HG02938 (cell line): ENCODE data around the gene RORB.

ENCODE experiments used
- ATAC-seq: cut with Tn5 transposase; IDR thresholded peaks from one replicate; pipeline ENCODE4 v1.9.1; 2021; ENCODE audit warnings: mild to moderate bottlenecking, moderate library complexity; ENCODE audit not compliant: unreplicated experiment

Gene RORB

GRCh38 chr9:74496819-74497747 is at the start of gene RORB:
TSS of gene RORB (plus strand) at chr9:74497335. CDS start at chr9:74497977, 642 bp downstream.
- peak; percentile 51 for ATAC-seq

- ATAC-seq, result no peak
Observed at GRCh38 chr9:74447451-74448193, 49.5 kb upstream of the RORB start.

GRCh38 chr9:74449060-74449459 is 48.1 kb upstream of the RORB start:
- no peak for ATAC-seq

DNA sequence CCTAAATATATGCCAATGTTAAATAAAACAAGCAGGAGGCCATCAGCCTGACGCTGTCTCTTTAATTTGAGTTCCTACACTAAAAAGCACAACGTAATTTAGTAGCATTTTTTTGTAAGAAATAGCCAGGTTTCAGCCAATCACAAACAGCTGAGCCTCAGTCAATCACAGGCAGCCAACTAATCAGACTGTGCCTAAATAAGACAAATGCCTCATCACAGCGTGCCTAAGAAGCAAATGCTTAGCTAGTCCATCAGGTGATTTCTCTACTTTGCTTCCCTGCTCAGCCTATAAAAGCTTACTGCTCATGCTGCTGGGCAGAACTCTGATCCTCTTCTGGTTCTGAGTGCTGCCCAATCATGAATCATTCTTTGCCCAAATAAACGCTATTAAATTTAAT is 38.3 kb upstream of the RORB start:
- no peak for ATAC-seq

GRCh38 chr9:74463825-74464224 is 33.3 kb upstream of the RORB start:
- ATAC-seq, result no peak

DNA sequence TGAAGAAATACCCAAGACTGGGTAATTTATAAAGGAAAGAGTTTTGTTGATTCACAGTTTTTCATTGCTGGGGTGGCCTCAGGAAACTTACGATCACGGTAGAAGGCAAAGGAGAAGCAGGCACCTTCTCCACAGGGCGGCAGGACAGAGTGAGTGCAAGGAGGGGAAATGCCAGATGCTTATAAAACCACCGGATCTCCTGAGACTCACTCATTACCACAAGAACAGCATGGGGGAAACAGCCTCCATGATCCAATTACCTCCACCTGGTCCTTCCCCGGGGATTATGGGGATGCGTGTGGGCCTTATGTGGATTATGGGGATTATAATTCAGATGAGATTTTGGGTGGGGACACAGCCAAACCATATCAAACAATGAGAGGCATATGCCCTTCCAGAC is 18.5 kb upstream of the RORB start:
- no peak for ATAC-seq

DNA sequence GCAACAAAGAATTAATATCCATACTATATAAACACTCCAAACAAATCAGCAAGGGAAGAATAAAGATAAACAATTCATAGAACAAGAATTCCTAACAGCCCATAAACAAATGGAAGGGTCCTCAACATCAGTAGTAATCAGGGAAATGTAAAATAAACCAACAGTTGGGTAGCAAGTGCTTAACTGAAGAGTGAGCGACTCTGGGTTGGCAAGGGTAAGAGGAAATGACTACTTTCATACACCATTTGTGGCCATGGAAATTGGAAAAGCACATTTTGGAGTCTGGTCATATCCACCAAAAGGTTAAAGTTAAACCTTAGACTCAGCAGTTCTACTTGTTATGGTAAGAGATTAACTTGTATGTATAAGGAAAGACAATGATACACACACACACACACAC is 17.4 kb upstream of the RORB start:
- no peak for ATAC-seq

DNA sequence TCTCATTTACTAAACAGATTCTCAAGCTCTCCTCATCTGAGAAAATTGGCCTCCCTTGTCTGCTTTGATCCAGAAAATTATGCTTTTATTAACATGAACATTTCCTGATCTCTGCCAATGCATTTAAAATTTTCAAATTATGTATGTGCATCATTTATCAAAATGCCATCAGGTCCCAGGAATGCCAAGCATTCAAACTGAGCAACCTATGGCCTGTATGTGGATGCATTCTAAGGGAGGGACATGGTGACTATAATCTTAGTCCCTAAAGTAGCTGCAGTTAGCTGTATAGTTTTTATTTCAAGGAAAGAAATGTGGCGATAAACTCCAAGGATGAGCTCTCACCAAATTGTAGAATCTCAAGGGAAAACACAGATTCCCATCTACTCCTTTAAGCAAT is 9.7 kb upstream of the RORB start:
- ATAC-seq, result no peak

GRCh38 chr9:74493512-74493911 is 3.6 kb upstream of the RORB start:
- ATAC-seq, result no peak

DNA sequence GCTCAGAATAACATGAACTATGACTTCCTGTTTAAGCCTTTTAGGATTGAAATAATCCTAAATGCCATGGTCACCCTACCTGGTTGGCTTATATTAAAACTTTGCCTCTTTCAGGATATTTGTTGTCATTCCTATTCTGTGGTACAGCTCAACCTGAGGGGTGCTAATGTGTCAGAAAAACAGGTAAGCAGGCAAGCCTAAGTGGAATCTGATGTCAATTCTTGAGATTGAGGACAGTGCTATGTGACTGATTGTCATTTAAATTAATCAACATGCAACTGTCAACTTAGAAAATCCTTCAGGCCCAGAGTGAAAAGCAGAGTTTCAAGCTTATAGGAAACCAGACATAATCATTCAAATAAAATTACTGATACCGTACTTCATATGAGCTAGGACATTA is 2.6 kb upstream of the RORB start:
- no peak for ATAC-seq

- peak; percentile 28 for ATAC-seq
Observed at GRCh38 chr9:74496406-74496805, 729 bp upstream of the RORB start.

- ATAC-seq, result no peak
Observed at GRCh38 chr9:74497748-74498620, 849 bp downstream of the RORB start.

- no peak for ATAC-seq
Observed at GRCh38 chr9:74498621-74499095, 1.5 kb downstream of the RORB start.

DNA sequence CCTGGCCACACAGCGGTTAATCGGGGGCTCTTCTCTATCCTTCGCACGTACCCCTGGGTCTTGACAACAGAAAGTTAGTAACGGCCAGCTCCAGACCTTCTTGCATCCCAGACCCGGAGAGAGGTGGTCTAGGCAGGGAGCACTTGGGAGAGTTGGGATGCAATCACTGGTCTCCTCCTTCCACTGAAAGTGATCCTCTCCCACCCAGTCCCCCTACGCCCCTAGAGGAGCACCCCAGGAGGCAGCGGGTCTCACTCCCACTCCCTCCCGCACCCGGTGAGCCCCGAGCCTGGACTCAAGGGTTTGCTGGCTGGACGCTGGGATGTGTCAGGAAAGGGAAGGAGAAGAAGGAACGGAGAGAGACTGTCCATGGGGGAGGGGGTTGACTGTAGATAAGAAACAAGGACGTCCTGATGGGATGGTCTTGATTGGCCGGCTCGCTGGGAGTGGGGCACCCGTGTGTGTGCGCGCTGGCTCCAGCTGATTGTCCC is 2.0 kb downstream of the RORB start:
- no peak for ATAC-seq

- no peak for ATAC-seq
Observed at GRCh38 chr9:74499770-74500583, 2.8 kb downstream of the RORB start.

GRCh38 chr9:74500584-74500924 is 3.4 kb downstream of the RORB start:
- ATAC-seq, result no peak

- ATAC-seq, result no peak
Observed at GRCh38 chr9:74501570-74501969, 4.4 kb downstream of the RORB start.

DNA sequence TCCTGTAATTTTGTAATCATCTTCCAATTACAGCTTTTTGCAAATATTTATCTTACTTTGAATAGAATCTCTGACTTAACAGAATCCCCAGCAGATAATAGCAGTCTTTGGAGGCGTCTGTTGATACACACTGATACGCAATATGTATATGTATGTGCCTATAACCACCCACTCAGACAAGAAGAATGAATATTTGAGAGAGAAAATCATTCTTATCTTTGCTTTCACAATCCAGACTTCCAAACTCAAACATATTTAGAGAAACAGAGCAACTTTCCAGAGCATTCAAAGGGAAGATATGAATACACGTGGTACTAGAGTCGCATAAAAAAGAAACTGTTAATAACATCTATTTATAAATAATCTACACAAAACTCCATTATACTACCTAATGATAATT is 6.1 kb downstream of the RORB start:
- no peak for ATAC-seq

DNA sequence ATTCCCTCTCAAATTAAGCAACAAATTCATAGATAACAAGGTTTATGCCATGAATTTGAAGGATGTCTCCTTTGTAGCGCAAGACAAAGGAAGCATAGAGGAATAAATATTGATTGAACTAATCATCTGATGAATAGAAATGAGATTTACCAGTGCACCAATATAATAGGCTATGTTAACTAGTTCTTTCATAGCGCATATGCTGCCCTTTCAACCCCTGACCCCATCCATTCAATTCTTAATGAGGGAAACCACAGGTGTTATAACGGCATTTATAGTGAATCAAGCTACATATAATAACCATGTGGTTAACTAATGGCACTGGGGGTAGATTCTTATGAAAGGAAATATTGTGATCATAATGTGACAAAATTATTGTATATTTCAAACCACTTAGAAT is 6.5 kb downstream of the RORB start:
- no peak for ATAC-seq

DNA sequence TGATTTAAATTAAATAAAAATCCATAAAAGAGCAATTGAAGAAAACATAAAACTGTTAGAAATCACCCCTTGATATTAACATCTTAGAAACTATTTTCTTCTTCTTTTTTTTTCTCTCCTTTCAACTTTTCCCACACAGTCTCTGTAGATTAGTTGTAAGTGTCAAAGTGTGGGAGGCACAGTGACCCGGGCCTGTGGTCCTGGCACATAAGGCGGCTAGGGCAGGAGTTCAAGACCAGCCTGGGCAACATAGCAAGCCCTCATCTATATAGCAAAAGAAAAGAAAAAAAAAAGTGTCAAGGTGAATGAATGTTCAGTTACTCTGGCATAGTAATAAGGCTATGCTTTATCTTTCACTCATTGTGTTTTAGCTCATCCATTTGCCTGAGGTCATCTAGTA is 14.2 kb downstream of the RORB start:
- no peak for ATAC-seq
